GM18870 (cell line): ENCODE results near the gene SEL1L3.
"Not testable (repeated sequence)": the region's sequence is repeated elsewhere in the genome, so short reads cannot be mapped to it uniquely, and the experiment has no call there.

ENCODE experiments used
- ATAC-seq: cut with Tn5 transposase; IDR thresholded peaks from one replicate; pipeline ENCODE4 v1.9.1; 2021; ENCODE audit warnings: moderate library complexity; ENCODE audit not compliant: unreplicated experiment

SEL1L3 gene

DNA sequence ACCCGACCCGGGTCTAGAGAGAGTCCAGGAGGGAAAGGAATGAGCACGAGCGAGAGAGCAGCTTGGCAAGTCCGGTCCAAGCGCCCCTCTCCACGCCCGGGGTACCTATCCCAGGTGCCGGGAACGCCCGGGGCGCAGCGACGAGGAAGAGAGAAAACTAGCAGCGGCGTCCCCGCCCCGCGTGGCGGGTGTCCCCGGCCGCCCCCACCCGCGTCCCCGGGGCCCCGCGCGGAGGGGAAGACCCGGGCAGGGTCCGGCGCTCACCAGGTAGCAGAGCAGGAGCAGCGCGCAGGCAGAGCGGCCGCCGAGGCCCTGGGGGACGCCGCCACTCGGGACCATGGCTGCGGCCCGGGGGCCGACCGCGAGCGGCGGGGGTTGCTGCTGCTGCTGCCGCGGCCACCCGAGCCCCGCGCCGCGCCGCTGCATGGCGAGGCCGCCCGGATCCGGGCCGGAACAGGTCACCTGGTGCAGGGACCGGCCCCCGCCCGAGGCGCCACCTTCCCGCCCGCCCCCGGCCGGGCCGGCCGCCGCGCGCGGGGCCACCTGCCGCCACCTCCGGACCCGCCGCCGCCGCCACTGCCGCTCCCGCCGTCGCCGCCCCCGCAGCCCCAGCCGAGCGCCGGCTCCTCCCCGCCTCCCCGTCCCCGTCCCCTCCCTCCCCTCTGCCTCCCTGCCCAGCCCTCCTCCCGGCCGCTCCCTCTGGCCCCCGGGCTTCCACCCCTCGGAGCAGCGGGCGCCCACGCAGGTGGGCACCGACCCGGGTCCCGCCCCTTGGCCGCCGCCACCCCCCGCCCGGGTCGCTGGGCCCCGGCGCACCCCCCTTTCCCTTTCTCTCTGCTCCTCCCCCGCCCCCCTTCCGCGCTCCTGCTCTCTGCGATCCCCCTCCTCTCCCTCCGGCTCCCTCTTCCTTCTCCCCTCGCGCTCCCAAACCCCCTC lies at the start of gene SEL1L3:
SEL1L3 (minus strand) TSS at position 578 of the 936 bp plus-strand sequence; CDS start at position 426, 152 bp downstream.
- no peak for ATAC-seq

DNA sequence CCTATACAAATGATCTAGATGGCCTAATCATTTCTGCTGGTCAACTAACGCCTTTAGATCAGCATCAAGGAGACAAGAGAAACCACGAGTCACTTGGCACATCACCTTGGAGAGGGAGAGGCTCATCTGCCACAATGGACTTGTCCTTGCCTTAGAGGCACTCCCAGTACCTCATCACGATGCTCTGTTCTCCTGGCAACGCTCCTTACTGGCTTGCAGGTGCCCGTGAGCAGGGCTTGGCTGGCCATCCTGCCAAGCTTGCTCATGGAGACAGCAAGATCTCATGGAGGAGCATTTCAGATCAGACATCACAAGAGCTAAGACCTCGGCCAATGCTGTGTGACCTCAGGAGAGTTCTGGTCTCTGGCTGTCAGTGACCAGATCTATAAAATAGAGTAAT lies 48.6 kb upstream of the SEL1L3 start:
- ATAC-seq, result no peak

DNA sequence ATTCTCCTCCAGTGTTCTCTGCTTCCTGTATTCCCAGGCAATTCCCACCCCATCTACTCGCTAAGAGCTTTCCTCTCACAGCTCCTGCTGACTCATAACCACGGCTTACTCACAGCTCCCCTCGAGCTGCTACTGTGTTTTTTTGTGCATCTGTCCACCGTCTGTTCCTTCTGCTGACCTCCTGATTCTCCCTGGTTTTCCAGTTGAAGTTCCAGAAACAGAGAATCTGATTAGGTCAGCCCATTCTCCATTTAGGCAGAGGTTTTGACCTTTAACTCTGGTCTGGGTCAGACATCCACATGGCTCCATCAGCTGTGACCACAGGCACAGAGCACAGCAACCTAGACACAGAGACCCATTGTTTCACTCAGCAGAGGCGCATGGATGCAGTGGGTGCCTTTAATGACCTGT lies 45.7 kb upstream of the SEL1L3 start:
- no peak for ATAC-seq

DNA sequence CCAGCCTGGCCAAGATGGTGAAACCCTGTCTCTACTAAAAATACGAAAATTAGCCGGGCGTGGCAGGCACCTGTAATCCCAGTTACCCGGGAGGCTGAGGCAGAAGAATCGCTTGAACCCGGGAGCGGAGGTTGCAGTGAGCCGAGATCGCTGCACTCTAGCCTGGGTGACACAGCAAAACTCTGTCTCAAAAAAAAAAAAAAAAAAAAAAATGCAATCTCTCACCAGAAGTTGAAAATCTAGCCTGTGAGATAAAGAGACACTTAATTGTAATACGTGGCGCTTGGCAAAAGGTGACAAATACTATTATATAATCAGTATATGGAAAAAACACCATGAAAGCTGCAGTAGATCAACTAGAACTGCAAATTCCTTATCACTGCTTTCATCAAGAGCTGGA lies 43.3 kb upstream of the SEL1L3 start:
- ATAC-seq, result not testable (repeated sequence)

DNA sequence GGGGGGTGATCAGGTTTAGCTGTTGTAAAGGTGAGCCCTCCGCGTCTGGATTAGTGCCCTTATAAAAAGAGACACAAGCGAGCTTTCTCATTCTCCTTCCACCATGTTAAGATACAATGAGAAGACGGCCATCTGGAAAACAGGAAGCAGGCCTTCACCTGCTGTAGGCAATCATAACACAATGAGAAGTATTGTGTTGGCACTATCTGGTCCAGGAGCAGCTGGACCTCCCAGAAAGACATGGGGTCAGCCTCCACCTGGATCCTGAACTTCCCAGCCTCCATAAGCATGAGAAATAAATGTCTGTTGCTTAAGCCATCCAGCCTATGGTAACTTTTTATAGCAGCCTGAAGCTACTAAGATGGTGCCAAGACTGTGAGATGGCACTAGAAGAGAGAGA lies 42.6 kb upstream of the SEL1L3 start:
- no peak for ATAC-seq

DNA sequence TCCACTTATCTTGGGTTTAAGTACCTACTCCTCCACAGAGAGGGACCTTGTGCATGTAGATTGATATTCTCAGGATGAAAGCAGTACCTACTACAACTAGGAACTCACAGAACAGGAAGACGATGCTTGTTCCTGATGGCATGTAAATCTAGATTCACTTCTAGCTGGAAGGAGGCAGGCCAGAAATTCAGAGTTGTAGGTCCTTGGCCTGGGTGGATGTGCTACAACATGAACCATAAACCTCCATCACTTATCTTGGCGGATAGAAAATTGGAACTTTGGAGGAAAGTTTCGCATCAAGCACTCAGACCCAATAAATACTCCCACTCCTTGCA lies 41.9 kb upstream of the SEL1L3 start:
- ATAC-seq, result no peak

DNA sequence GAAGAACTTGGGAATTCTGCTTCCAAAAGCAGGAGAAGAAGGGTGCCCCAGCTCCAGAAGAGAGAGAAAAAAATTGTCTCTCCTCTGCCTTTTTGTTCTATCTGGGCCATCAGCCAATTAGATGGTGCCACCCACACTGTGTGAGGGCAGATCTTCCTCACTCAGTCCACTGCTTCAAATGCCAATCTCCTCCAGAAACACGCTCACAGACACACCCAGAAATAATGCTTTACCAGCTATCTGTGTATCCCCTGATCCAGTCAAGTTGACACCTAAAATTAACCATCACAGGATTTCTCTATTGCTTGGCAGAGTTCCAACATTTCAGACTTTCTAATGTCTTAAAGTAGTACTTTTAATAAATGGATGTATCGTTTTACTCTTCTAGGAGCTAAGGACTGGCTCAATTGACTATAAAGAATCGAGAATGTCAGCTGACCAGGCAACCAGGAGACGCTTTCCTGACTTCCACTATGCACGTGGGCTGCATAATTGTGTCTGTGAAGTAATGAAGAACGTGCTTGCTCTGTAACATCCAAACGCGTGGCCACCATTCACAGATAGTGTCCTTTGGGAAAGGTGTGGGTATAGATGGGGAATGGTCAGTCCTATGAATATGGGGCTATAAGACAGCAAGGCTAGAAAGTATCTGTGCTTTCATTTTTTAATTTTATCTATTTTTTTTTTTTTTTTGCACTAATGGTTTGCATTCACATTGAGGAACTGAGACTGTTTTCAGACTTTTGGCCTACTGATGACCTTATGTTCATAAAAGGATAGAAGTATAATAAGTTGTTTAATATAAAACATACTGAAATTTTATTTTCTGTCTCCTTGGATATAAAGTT lies 41.3 kb upstream of the SEL1L3 start:
- no peak for ATAC-seq

DNA sequence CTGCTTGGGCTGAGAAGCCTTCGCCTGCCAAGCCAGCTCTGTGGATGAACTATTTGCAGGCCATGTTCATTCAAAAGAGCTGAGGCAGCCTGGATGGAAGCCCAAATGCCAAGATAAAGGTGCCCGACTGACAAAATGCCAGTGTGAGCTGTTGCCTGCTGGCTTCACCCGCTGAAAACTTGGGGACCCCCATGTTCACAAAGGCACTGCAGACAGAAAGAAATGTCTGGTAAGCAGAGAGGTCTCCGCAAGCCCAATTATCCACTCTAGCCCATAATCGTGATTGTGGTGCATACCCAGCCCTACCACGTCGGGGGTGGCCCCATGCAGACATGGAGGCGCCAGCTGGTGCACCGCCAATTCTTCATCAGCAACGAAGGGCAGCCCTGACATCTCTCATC lies 38.2 kb upstream of the SEL1L3 start:
- no peak for ATAC-seq

DNA sequence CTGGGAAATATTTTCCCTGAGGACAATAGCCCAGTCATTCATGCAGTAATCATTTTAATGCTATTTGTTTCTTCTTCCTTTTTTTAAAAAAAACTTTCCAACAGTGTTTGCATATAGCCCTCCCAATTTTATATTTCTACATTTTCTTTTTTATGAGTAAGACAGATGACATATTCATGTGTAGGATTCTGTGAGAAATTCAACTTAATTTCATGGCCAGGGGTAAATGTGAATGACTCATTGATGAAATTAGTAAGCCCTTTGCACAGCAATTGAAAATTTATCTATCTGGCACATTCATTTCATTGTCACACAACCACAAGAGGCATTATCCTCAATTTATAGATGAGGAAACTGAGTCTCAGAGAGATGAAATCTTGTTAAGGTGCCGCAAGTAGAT lies 37.5 kb upstream of the SEL1L3 start:
- ATAC-seq, result no peak

DNA sequence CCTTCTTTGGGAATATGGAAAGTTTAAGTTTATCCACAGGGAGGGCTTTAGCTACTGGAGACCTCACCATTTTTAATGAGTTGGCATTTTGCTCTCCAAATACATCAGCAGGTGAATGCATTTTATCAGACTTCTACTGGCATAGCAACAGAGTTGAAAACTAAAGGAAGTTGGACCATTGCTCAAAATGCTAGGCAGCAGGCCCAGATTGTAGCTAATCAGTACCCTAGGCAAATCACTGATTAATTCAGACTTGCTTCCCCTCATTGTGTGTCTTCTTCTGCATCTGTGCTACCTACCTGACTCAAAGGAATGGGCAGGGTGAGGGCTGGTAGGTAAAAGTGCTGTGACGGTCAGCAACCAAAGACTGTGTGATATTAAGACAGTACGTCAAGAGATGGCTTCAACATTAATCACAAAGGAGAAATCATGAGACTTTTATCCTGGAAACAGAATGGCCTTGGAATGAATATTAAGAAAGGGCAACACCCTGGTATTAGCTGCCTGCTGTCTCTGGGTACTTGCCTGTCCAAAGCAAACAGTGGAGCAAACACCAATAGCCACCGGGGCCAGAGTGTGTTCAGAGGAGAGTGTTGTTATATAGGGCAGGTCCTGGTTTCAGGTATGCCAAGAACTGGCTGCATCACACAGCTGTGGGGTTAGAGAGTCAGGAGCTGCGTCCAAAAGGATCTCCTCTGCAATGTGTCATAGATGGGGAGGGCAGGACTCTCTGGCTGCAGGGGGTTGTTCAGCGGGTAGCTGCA lies 34.2 kb upstream of the SEL1L3 start:
- no peak for ATAC-seq

DNA sequence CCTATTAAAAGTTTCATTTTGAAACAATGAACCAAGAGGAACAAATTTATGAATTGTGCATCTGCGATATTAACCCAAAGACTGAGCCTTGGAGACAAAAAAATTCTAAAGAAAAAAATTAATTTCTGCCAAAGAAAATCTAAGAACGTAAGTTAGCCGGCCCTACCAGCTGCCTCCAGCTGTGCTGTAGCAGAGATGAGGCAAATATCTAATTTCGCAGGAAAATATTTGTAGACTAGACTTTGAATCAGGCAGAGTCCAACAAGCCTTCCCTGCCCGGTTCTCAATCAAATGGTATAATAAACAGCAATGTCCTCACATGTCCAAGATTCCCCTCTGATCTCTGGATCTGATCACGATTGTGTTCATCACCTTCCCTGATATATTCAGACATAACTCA lies 30.0 kb upstream of the SEL1L3 start:
- no peak for ATAC-seq

DNA sequence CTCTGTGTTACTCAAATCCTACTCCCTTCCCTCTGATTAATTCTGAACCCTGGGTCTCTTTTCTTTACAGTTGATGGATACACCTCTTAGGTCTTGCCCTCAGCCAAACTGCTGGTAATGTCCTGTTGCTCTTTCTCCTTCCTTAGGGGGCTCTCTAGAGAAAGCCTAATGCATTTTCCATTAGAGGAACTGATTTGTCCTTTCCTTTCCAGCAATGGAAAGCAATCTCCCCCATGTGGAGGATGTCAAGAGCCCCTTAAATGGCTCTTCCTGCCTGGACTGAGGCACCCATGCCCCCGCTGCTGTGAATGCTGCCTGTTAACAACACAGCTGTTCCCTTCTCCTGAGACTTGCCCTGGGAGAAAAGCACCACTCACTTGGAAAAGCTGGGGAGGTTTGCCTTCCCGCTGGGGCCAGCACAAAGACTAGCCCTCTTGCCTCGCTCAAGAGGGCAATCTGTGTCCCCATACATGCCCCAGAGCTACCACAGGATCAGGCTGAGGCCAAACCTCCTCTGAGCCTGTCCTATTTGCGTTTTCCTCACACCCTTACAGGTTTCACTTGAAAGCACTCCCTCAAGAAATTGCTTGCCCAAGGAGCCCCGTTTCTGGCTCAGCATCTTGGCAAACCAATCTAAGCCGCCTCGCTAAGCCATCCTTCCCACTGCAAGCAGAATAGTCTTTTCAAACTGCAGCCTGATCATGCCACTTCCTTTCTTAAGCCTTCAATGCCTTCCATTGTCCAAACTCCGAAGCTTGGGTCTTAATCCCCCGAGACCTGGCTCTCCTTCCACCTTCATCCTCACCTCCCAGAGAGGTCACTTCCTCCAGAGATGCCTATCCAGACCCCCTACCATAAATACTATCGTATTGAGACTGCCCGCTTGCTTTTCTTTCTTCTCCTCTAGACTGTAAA lies 28.0 kb upstream of the SEL1L3 start:
- no peak for ATAC-seq

DNA sequence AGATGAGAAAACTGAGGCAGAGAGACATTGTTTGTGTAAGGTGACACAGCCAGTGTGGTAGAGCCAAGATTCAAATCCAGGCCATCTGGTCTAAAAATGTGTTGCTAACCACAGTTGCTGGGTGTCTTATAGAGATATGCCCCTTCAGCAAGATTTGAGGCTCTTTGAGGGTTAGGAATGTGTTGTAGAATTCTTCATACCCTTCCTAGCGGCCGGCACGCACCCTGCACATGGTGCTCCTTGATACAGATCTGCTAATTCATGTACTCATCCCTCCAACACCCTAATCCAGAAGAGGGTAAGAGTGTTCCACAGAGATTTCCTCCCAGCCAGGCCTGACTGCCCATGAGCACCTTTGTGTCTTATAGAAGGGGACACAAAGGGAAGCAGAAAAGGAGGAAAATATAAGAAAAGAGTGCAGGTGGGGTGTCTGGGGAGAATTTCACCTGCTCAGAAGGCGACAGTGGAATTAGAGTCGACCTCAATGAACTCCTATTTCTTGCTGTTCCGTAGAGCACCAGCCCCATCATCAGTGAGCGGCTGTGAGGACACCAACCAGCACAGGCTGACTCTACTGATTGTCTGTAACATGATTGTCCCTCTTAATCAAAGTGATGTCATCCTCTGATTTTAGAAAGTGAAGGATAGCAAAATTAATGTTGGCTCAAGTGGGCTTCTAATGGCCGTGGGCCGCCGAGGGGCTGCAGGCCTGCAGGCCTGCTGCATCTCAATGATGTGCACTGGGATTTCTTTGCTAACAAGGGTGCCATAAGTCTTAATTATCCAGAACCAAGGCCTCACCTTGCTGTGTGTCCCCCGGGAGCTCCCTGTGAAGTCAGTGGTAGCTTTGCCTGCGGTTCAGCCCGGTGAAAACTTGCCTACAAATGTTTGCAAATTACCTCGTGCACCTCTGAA lies 27.1 kb upstream of the SEL1L3 start:
- ATAC-seq, result no peak

DNA sequence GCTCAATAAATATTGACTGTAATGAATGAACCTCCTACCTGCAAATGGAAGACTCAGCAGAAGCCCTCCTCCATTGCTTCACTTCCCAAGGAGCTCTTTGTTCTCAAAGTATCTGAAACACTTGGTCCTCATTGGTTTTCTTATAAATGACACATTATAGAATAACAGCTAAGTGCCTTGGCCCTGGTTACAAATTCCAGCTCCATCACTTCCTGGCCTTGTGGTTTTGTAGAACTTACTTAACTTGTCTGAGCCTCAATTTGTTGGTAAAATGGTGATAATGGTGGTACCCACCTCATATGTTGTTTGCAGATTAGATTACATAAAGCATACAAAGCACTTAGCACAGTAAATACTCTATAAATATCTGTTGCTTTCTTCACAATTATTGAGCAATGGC lies 26.0 kb upstream of the SEL1L3 start:
- no peak for ATAC-seq

DNA sequence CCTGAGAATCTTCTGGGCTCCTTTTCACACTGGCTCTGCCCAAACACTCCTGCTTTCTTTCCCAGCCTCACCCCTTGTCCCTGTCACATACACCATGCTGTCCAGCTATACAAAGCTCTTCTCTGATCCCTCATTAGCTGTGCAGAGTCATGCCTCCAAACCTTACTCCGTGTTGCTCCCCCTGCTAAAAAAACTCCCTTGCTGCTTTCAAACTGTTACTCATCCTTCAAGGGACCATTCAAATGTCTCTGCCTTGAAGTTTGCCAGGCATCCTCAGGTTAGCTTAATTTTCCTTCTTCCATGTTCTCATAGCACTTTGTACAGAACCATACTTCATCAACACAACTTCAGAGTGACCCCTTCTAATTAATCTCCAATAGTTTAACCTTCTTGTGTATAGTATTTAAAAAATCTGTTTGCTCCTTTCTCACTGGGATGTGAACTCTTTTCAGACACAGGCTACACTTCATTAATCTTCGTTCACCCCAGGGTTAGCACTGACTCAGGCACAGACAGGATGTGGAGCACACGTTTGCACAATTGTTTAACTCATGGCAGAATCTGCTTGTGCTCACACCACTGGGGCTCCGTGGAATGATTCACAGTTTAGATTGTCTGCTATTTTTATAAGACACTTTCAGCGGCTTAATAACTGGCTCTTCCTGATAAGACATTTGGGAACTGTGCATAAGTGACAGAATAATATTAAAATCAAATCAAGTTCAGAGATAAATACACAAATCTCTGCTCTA lies 21.4 kb upstream of the SEL1L3 start:
- peak; percentile 40 for ATAC-seq

DNA sequence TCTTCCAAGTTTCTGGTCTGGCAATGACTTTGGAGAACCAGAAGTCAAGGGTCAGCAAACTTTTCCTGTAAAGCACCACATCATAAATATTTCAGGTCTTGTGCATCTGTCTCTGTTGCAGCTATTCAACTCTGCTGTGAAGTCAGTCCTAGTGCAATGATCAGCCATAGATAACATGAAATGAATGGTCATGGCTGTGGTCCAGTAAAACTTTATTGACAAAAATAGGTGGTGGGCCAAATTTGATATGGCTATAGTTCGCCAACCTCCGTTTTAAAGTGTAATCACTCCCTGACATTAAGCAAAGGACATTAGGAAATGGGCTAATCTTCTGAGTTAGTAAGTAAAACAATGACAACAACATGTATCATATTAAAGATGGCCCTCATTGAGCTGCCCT lies 20.8 kb upstream of the SEL1L3 start:
- ATAC-seq, result no peak

DNA sequence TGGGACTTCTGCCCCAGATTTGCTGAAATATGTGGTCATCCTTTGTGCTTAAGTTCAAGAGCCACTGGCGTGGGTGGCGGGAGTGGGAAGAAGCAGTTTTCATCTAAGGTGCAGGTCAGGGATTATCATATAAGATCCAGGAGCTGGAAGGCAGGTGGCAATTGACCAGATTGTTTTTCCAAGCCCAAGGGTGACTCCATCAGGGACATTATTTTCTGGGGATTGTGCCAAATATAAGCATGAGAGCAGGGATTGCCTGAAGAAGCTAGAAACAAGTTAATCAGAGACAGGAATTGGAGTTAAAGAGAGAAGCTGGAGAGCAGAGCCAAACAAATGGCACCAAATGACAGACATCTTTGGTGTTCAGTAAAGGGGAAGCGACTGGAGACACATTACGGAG lies 19.4 kb upstream of the SEL1L3 start:
- ATAC-seq, result no peak

DNA sequence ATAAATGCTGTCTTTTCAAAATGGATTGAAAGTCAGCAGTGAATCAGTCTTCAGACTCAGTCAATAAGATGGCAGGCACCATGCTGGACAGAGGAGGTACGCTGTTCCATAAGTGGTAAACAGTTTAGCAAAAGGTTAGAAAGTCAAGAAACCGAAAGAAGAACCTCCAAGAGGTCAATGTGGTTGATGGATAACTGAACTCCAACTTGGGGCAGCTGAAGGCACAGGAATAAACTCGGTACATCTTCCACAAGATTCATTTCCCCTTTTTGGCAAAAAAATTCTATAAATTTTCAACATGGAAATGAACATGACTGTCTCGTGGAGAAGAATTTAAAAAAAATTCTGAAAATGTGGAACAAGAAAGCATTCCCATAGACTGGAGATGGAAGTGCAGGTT lies 18.4 kb upstream of the SEL1L3 start:
- no peak for ATAC-seq
